Left kidney (tissue), 2 donors: ENCODE results near the gene AP1B1. TPM values are rescaled to one million over a fixed set of nuclear protein-coding genes. Genes with fewer than 3 reads are reported as not detected.
"Not testable (repeated sequence)": the region's sequence is repeated elsewhere in the genome, so short reads cannot be mapped to it uniquely, and the experiment has no call there.

ENCODE experiments used
- DNase-seq: peaks from one replicate; pipeline ENCODE4 v3.0.0-alpha.2; 2013
- polyA plus RNA-seq: library from polyadenylated mRNA; unstranded; fragments of 120-200 nt; gene quantifications from one replicate; pipeline ENCODE4 v1.2.1, GENCODE V29; 2013; ENCODE audit not compliant: insufficient read length

The AP1B1 gene
- polyA plus RNA-seq, 1 donor, result 43.9 TPM

DNA sequence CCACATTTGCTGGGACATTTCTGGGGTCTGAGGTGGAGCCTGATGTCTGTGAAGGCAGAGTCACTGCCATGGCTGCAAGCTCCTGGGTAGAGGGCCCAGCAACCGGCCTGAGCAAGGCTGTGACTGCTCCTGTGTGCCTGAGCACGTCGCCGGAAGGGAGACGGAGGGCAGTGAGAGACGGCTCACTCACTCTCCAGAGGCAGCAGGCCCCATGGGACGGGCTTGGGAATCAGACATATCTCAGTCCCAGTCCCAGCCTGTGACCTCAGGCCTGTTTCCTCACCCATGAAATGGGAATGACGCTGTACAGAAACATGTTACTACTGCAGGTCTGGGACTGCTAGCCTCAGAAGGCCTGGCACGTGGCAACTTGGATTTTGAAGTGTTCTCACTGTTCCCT lies 36.5 kb downstream of the AP1B1 start:
- no peak for DNase-seq

DNA sequence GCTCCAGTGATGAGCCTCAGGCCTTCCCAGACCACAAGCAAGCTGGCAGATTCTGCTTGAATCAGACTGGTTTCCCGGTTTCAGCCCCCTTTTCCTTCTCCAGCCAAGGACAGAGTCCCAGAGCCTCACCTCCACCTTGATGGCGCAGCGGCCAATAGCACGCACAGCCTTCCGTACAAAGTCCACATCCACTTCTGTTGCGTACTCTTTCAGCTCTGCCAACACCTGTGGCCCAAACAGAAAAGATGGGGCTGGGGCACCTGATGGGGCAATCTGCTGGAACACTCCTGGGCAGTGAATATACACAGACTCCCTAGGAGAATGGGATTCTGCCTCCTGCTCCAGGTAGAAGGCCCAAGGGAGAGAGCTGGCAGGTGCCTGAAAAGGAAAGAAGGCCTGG lies 37.3 kb downstream of the AP1B1 start:
- DNase-seq, result no peak

- DNase-seq, result no peak
Measured at GRCh38 chr22:29348956-29349355, 39.4 kb downstream of the AP1B1 start.

DNA sequence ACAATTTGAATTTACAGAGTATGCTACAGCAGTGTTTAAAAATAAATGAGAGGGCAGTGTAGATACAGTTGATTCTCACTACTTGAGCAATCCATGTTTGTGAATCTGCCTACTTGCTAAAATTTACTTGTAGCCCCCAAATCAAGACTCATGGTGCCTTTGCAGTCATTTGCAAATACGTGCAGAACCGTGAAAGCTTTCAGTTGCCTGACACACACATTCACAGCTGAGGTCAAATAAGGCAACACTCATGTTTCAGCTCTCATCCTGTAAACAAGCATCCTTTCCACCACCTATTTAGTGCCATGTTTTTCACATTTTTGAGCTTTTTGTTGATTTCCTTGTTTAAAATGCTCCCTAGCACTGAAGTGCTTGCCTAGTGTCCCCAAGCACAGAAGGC lies 40.3 kb downstream of the AP1B1 start:
- DNase-seq, result no peak

DNA sequence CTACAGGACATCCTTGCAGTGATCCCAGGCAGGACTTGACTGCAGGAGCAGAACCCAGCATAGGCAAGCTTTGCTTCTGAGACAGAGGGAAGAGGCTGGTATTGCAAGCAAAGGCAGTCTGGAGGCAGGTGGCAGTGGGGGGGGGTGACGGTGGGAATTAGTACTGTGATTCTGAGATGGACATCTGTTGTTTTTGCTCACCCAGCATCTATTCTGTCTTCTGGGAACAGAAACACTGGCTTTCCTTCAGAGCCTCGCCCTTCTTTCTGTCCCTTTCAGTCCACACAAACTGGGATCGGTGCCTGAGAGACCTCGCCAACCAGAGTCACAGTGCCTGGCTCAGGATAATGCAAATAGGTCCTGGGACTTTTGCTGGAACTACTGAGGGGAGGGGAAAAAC lies 41.7 kb downstream of the AP1B1 start:
- DNase-seq, result no peak

- DNase-seq, result no peak
Measured at GRCh38 chr22:29345932-29346331, 42.4 kb downstream of the AP1B1 start.

GRCh38 chr22:29344889-29345288 lies 43.5 kb downstream of the AP1B1 start:
- not testable (repeated sequence) for DNase-seq

- no peak for DNase-seq
Measured at GRCh38 chr22:29344137-29344536, 44.2 kb downstream of the AP1B1 start.

- no peak for DNase-seq
Measured at GRCh38 chr22:29343313-29343805, 45.0 kb downstream of the AP1B1 start.

- DNase-seq, result no peak
Measured at GRCh38 chr22:29342577-29343312, 45.6 kb downstream of the AP1B1 start.

- DNase-seq, result no peak
Measured at GRCh38 chr22:29342177-29342576, 46.2 kb downstream of the AP1B1 start.

GRCh38 chr22:29341849-29342127 lies 46.6 kb downstream of the AP1B1 start:
- no peak for DNase-seq

GRCh38 chr22:29341056-29341848 lies 47.1 kb downstream of the AP1B1 start:
- no peak for DNase-seq

- no peak for DNase-seq
Measured at GRCh38 chr22:29340566-29340965, 47.8 kb downstream of the AP1B1 start.

DNA sequence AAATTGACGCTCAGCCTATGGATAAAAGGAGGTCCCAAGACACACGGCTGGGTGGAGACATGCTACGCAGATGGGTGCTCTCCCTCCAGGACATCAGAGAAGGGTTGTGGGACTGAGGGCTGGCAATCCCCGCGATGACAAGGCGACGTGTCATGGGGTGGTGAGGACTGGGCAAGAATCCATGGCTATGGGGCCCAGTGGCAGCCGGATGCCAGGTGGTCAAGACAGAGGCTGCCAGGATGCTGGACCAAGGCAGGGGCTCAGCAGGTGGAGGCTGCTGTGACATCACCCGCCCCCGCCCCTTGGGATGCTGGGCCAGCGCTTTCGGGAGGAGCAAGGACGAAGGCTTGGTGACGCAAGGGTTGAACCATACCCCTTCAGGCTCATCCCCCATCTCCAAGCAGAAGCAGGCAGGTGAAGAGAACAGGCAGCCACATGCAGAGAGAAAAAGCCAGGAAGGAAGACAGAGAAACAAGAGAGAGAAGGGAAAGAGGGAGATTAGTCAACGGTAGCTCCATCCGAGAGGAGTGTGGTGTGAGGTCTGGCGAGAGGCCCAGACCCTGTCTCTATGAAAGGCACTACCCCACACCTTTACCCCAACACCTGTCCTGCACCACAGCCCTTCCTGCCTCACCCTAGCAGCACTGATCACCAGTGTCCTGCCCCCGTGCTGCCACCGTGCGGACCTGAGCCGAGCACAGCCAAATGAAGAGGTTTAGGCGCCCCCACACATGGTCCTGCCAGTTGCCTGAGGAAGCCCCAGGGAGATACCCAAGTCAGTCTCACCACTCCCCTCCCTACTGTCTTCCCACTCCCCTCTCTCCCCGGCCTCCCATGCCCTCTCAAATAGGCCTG lies 48.8 kb downstream of the AP1B1 start:
- no peak for DNase-seq

- no peak for DNase-seq
Measured at GRCh38 chr22:29338398-29338797, 50.0 kb downstream of the AP1B1 start.

- no peak for DNase-seq
Measured at GRCh38 chr22:29337631-29338284, 50.6 kb downstream of the AP1B1 start.

- no peak for DNase-seq
Measured at GRCh38 chr22:29336751-29337490, 51.4 kb downstream of the AP1B1 start.

DNA sequence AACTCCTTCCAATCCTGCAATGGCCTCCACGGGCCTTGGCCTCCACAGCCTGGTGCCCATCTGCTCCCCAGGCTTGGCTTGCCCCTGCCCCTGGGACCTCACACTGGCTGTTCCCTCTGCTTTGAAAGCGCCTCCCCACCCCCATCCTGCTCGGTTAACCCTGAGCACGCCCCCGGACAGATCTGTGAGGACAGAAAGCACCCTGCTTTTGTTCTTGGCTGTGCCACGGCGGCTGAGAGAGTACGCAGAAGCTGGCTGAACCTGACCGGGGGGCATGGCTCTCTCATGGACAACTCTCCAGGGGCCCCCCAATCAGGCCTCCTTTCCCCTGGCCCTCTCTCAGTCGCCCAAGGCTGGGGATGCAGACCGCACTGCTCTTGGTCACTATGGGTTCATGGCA lies 52.7 kb downstream of the AP1B1 start:
- no peak for DNase-seq

- no peak for DNase-seq
Measured at GRCh38 chr22:29334696-29335344, 53.5 kb downstream of the AP1B1 start.

DNA sequence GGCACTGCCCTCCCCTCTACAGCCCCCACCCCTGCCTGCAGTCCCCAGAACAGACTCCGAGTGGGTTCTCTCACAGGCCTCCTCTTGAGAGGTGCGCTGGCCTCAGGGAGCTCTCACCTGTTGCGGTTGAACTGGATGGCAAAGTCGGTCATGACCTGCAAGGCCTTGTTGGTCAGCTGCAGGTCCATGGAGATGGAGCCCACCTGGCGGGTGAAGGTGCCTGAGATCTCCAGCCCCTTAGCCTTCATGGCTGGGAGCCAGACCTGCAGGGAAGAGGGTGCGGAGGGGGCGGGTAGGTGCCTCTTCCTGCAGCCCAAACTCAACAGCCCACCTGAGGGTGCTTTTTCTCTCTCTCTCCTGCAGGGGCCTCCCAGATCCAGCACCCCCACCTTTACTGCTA lies 54.2 kb downstream of the AP1B1 start:
- DNase-seq, result no peak
